H1 (cell line): ENCODE results near the gene SCAMP3. TPM values are rescaled to one million over a fixed set of nuclear protein-coding genes. Genes with fewer than 3 reads are reported as not detected.
A peak's percentile ranks its signal among the peaks of the same experiment; 100 is the strongest.

Experiments used
- CTCF ChIA-PET: fragments of 300-600 bp; sonication (Branson Sonifier 250); formaldehyde crosslinking; loops from one replicate; lab custom pipeline; 2021; ENCODE audit not compliant: partially characterized antibody; lab: Charles Lee
- POLR2A ChIA-PET: fragments of 300-600 bp; sonication (Branson Sonifier 250); formaldehyde crosslinking; loops from one replicate; lab custom pipeline; 2021; ENCODE audit warnings: inconsistent platforms; ENCODE audit not compliant: partially characterized antibody; lab: Charles Lee
- DNase-seq, 2 experiments: peaks; one replicate each; pipeline versions ENCODE4 v3.0.0 to v3.0.0-alpha.2; 2010 to 2022; ENCODE audit warnings: low spot score in 2 of 2, low read depth in 1 of 2, mixed read lengths in 1 of 2
- FAIRE-seq: peaks from 2 replicates; lab custom pipeline; 2011; peaks lifted over from hg19 to GRCh38; lab: Jason Lieb, UNC
- H2AFZ ChIP-seq: 2 replicates; pipeline ENCODE4 v1.8.1; 2012; ENCODE audit warnings: low read length, inconsistent platforms
- H2AK5ac ChIP-seq: 2 replicates; pipeline ENCODE4 v1.6.1; 2013; ENCODE audit warnings: low read depth, low read length
- H2BK120ac ChIP-seq: replicated peaks from 2 replicates; pipeline ENCODE3; 2013; ENCODE audit warnings: low read depth, low read length, inconsistent platforms
- H2BK12ac ChIP-seq: 2 replicates; pipeline ENCODE4 v1.6.1; 2013; ENCODE audit warnings: low read depth, low read length
- H2BK15ac ChIP-seq: 2 replicates; pipeline ENCODE4 v1.6.1; 2013; ENCODE audit warnings: low read length
- H2BK20ac ChIP-seq: 2 replicates; pipeline ENCODE4 v1.6.1; 2013; ENCODE audit warnings: low read length
- H2BK5ac ChIP-seq: 2 replicates; pipeline ENCODE4 v1.6.1; 2013; ENCODE audit warnings: low read depth, low read length
- H3K14ac ChIP-seq: 2 replicates; pipeline ENCODE4 v1.6.1; 2013; ENCODE audit warnings: inconsistent platforms; ENCODE audit not compliant: insufficient read length
- H3K18ac ChIP-seq: 2 replicates; pipeline ENCODE4 v1.6.1; 2013; ENCODE audit warnings: low read length; ENCODE audit errors: extremely low read depth
- H3K23ac ChIP-seq: 2 replicates; pipeline ENCODE4 v1.6.1; 2013; ENCODE audit warnings: inconsistent platforms; ENCODE audit not compliant: insufficient read length
- H3K23me2 ChIP-seq: 2 replicates; pipeline ENCODE4 v1.6.1; 2013; ENCODE audit warnings: low read depth, low read length
- H3K27ac ChIP-seq: 2 replicates; pipeline ENCODE4 v1.6.1; 2011; ENCODE audit warnings: low read depth, low read length, inconsistent platforms
- H3K27me3 ChIP-seq, 4 experiments: replicated peaks in 1 of 4; 1 replicate in 1 of 4; 2 replicates in 3 of 4; pipeline versions ENCODE4 v1.6.1 to v1.8.1; 2011 to 2013; ENCODE audit warnings: low read length in 3 of 4, mild to moderate bottlenecking in 3 of 4, inconsistent platforms in 2 of 4, mixed read lengths in 2 of 4, moderate library complexity in 1 of 4; ENCODE audit not compliant: control insufficient read depth in 3 of 4, insufficient read depth in 3 of 4; ENCODE audit errors: extremely low read depth in 1 of 4
- H3K36me3 ChIP-seq, 4 experiments: 2 replicates each; pipeline versions ENCODE4 v1.6.1 to v1.8.1; 2011 to 2013; ENCODE audit warnings: mild to moderate bottlenecking in 4 of 4, low read length in 3 of 4, moderate library complexity in 2 of 4, control low read depth in 1 of 4, inconsistent platforms in 1 of 4; ENCODE audit not compliant: insufficient read depth in 4 of 4, control insufficient read depth in 2 of 4
- H3K4ac ChIP-seq: replicated peaks from 2 replicates; pipeline ENCODE3; 2013; ENCODE audit warnings: low read length, low read depth, mixed read lengths, inconsistent platforms; ENCODE audit not compliant: insufficient read length
- H3K4me1 ChIP-seq, 4 experiments: replicated peaks in 1 of 4; 1 replicate in 1 of 4; 2 replicates in 3 of 4; pipeline versions ENCODE4 v1.6.1 to v1.8.1; 2011 to 2013; ENCODE audit warnings: low read length in 3 of 4, inconsistent platforms in 2 of 4, mixed read lengths in 1 of 4; ENCODE audit not compliant: insufficient read depth in 4 of 4, control insufficient read depth in 3 of 4
- H3K4me2 ChIP-seq, 2 experiments: 2 replicates each; pipeline versions ENCODE4 v1.6.1 to v1.8.1; 2011 to 2013; ENCODE audit warnings: low read depth in 2 of 2, low read length in 2 of 2, control low read depth in 1 of 2, inconsistent platforms in 1 of 2, mild to moderate bottlenecking in 1 of 2; ENCODE audit not compliant: insufficient read depth in 1 of 2
- H3K4me3 ChIP-seq, 4 experiments: fragments of 200-600, 300-600 bp in 1 of 4; sonication (generic), shearing (Covaris generic), sonication (Bioruptor Twin) in 1 of 4; 2 replicates each; pipeline versions ENCODE4 v1.5.1 to v1.8.1; 2011 to 2016; ENCODE audit warnings: low read length in 4 of 4, low read depth in 3 of 4, control low read depth in 2 of 4, inconsistent platforms in 2 of 4, mild to moderate bottlenecking in 2 of 4, mixed read lengths in 1 of 4, moderate library complexity in 1 of 4; ENCODE audit not compliant: insufficient read depth in 2 of 4; ENCODE audit errors: extremely low read depth in 1 of 4
- H3K56ac ChIP-seq: replicated peaks from 2 replicates; pipeline ENCODE3; 2013; ENCODE audit warnings: low read depth, mild to moderate bottlenecking, mixed read lengths, low read length, inconsistent platforms; ENCODE audit not compliant: insufficient read length
- H3K79me1 ChIP-seq: 2 replicates; pipeline ENCODE4 v1.6.1; 2013; ENCODE audit warnings: low read depth, low read length, control low read depth
- H3K79me2 ChIP-seq, 2 experiments: 2 replicates each; pipeline versions ENCODE4 v1.6.1 to v1.8.1; 2012 to 2013; ENCODE audit warnings: low read length in 2 of 2, mild to moderate bottlenecking in 2 of 2, inconsistent platforms in 1 of 2; ENCODE audit not compliant: insufficient read depth in 2 of 2, control insufficient read depth in 1 of 2
- H3K9ac ChIP-seq, 4 experiments: replicated peaks in 1 of 4; 1 replicate in 1 of 4; 2 replicates in 3 of 4; pipeline versions ENCODE4 v1.6.1 to v1.8.1; 2011 to 2013; ENCODE audit warnings: low read depth in 3 of 4, low read length in 3 of 4, control low read depth in 2 of 4, mild to moderate bottlenecking in 2 of 4, moderate library complexity in 2 of 4, inconsistent platforms in 1 of 4; ENCODE audit errors: extremely low read depth in 1 of 4
- H3K9me3 ChIP-seq, 2 experiments: 2 replicates each; pipeline versions ENCODE4 v1.6.1 to v1.8.1; 2012 to 2013; ENCODE audit warnings: mild to moderate bottlenecking in 2 of 2, moderate library complexity in 2 of 2, control low read depth in 1 of 2, inconsistent platforms in 1 of 2, low read depth in 1 of 2, low read length in 1 of 2, mixed read lengths in 1 of 2; ENCODE audit not compliant: insufficient read depth in 2 of 2
- H4K20me1 ChIP-seq, 2 experiments: replicated peaks in 1 of 2; 2 replicates each; pipeline versions ENCODE3 to v1.8.1; 2011 to 2013; ENCODE audit warnings: inconsistent platforms in 2 of 2, low read length in 2 of 2, mild to moderate bottlenecking in 1 of 2; ENCODE audit not compliant: insufficient read depth in 2 of 2, control insufficient read depth in 1 of 2
- H4K5ac ChIP-seq: 2 replicates; pipeline ENCODE4 v1.6.1; 2013; ENCODE audit warnings: low read length, low read depth, mixed read lengths, inconsistent platforms; ENCODE audit not compliant: insufficient read length
- H4K8ac ChIP-seq: 2 replicates; pipeline ENCODE4 v1.8.0; 2013; ENCODE audit warnings: mild to moderate bottlenecking, moderate library complexity, low read length, inconsistent platforms; ENCODE audit not compliant: insufficient read depth; ENCODE audit errors: extremely low read depth
- H4K91ac ChIP-seq: replicated peaks from 2 replicates; pipeline ENCODE3; 2013; ENCODE audit warnings: low read length, mixed read lengths, inconsistent platforms; ENCODE audit not compliant: insufficient read length
- ATF2 ChIP-seq: IDR thresholded peaks from 2 replicates; pipeline ENCODE4 v1.6.1; 2012; ENCODE audit warnings: low read length, inconsistent platforms
- BACH1 ChIP-seq: IDR thresholded peaks from 2 replicates; pipeline ENCODE4 v1.6.1; 2012; ENCODE audit warnings: low read length, improper control_type of control experiment
- EGR1 ChIP-seq: IDR thresholded peaks from 2 replicates; pipeline ENCODE4 v1.6.1; 2011; ENCODE audit warnings: low read depth, low read length, borderline replicate concordance
- EP300 ChIP-seq, 2 experiments: IDR thresholded peaks; 1 replicate in 1 of 2; 2 replicates in 1 of 2; pipeline ENCODE4 v1.6.1; 2011 to 2012; ENCODE audit warnings: low read depth in 2 of 2, low read length in 2 of 2, mild to moderate bottlenecking in 2 of 2, borderline replicate concordance in 1 of 2, inconsistent platforms in 1 of 2, moderate library complexity in 1 of 2
- GABPA ChIP-seq: IDR thresholded peaks from 2 replicates; pipeline ENCODE4 v1.6.1; 2011; ENCODE audit warnings: mild to moderate bottlenecking, low read length, moderate library complexity, borderline replicate concordance; ENCODE audit not compliant: insufficient read depth
- JUND ChIP-seq: IDR thresholded peaks from 2 replicates; pipeline ENCODE4 v1.6.1; 2011; ENCODE audit warnings: mild to moderate bottlenecking, improper control_type of control experiment, low read length
- KDM4A ChIP-seq: IDR thresholded peaks from one replicate; pipeline ENCODE4 v1.7.1; 2012; ENCODE audit warnings: low read depth, mild to moderate bottlenecking, moderate library complexity, low read length, inconsistent platforms; ENCODE audit not compliant: severe bottlenecking
- NANOG ChIP-seq: IDR thresholded peaks from 2 replicates; pipeline ENCODE4 v1.6.1; 2011; ENCODE audit warnings: low read length, low read depth, mild to moderate bottlenecking, inconsistent platforms; ENCODE audit not compliant: insufficient read depth, poor library complexity, severe bottlenecking
- RFX5 ChIP-seq: IDR thresholded peaks from 2 replicates; pipeline ENCODE4 v1.6.1; 2011; ENCODE audit warnings: low read depth, low read length, improper control_type of control experiment, borderline replicate concordance
- TAF1 ChIP-seq: IDR thresholded peaks from 2 replicates; pipeline ENCODE4 v1.6.1; 2011; ENCODE audit warnings: mild to moderate bottlenecking, low read depth, low read length
- TCF12 ChIP-seq: IDR thresholded peaks from 2 replicates; pipeline ENCODE4 v1.6.1; 2011; ENCODE audit warnings: low read depth, mild to moderate bottlenecking, low read length
- WGBS, 2 experiments: shearing (Covaris generic) in 1 of 2; methylation state at CpG; one replicate each; pipeline versions ENCODE4 v1.1.6 to v1.1.7; 2013 to 2015; ENCODE audit warnings: low lambda C conversion rate in 2 of 2, mixed read lengths in 2 of 2, inconsistent platforms in 1 of 2, low coverage in 1 of 2, missing lambda C conversion rate in 1 of 2; ENCODE audit not compliant: insufficient replicate concordance in 2 of 2, insufficient coverage in 1 of 2, insufficient read length in 1 of 2; ENCODE audit errors: extremely low coverage in 1 of 2, missing lambda C conversion rate in 1 of 2; 5-methylcytosine and 5-hydroxymethylcytosine counted together
- polyA plus RNA-seq, 7 experiments: library from polyadenylated mRNA; depleted of rRNA in 3 of 7; stranded (reverse) in 5 of 7; unstranded in 2 of 7; fragments of >200 nt in 5 of 7; fragments of 200-250 nt in 2 of 7; gene quantifications; 1 replicate in 5 of 7; 2 replicates in 1 of 7; 4 replicates in 1 of 7; pipeline versions ENCODE4 v1.2.1 to v1.2.3, GENCODE V29; 2011 to 2013; ENCODE audit warnings: missing spikeins in 2 of 7, mixed read lengths in 2 of 7
- total RNA-seq: library from RNA; stranded (reverse); fragmentation: NEBNext Ultra II Directional; extraction: Animal tissue kit (Norgen Biotek cat#: 25700); gene quantifications from 2 replicates; pipeline ENCODE4 v1.2.1, GENCODE V29; 2021

Gene SCAMP3
- total and polyA plus RNA-seq, 2 of the 8 experiments (the other 6 are each of a cell fraction or from before 2014, with no cell fraction given): 48.9 to 143 TPM

GRCh38 chr1:155250246-155250632 is 11.9 kb downstream of the SCAMP3 start:
- WGBS, 2 experiments: 57% methylated on average over 8 of the region's 28 CpGs; no CpG with 5 or more reads in 1 of the 2 experiments
- no peak overlapping the region; a peak in 1 of 7 replicates for H3K9ac ChIP-seq
- no peak overlapping the region; the same call in 1 of the 2 replicates for H2BK12ac ChIP-seq
- H3K4me1 ChIP-seq: peaks cover 0 to 19% (median 12%) of the 10 kb centered on the region in 4 experiments; a peak in 6 of 7 replicates
- H3K18ac ChIP-seq: peak overlapping the region; percentile 17; the same call in 1 of the 2 replicates
- no peak overlapping the region for H3K23ac ChIP-seq
- H2AK5ac ChIP-seq: no peak overlapping the region
- no peak overlapping the region for H3K14ac ChIP-seq
- H4K91ac ChIP-seq: peak overlapping the region; percentile 60
- FAIRE-seq: no peak
- H4K8ac ChIP-seq: peak overlapping the region; percentile 92
- H2AFZ ChIP-seq: no peak overlapping the region
- no peak overlapping the region for H2BK5ac ChIP-seq
- H3K4me2 ChIP-seq: peak overlapping the region; percentile 0 to 91; a peak in 3 of 4 replicates
- POLR2A ChIA-PET: interaction anchor here (0.6 to 7.1 kb wide), 22 partner anchors 11 to 1411 kb away, joined by 3 to 48 read pairs (median 5); partner anchors contain the start of genes CLK2, FDPS, HCN3 and RUSC1
- H3K36me3 ChIP-seq: peaks cover 0 to 9% (median 2%) of the 10 kb centered on the region in 4 experiments; a peak in 2 of 8 replicates
- H3K27ac ChIP-seq: no peak overlapping the region
- peaks cover 8% of the 10 kb centered on the region; the same call in 1 of the 2 replicates for H3K23me2 ChIP-seq
- H2BK15ac ChIP-seq: 0 out of 2 replicates have a peak overlapping the region, but pooled peaks have one; percentile 90
- no peak overlapping the region for H3K4ac ChIP-seq
- peak overlapping the region; percentile 11 to 64 (median 58) for H3K4me3 ChIP-seq
- no peak overlapping the region for H2BK120ac ChIP-seq
- no peaks in the 10 kb centered on the region for H3K9me3 ChIP-seq
- 0 out of 4 replicates have a peak, but pooled peaks cover 0 to 3% of the 10 kb centered on the region in 2 experiments for H3K79me2 ChIP-seq
- no peak overlapping the region for H3K56ac ChIP-seq
- H3K27me3 ChIP-seq: peaks cover 0 to 9% (median 4%) of the 10 kb centered on the region in 4 experiments; a peak in 2 of 7 replicates
- H4K5ac ChIP-seq: peak overlapping the region; percentile 47
- H2BK20ac ChIP-seq: no peak overlapping the region
- no peaks in the 10 kb centered on the region for H3K79me1 ChIP-seq
- no peak for DNase-seq
- peaks cover 0 to 5% of the 10 kb centered on the region in 2 experiments for H4K20me1 ChIP-seq
- CTCF ChIA-PET: interaction anchor here (0.6 to 15.2 kb wide), 56 partner anchors 9 to 868 kb away, joined by 3 to 227 read pairs (median 6); partner anchors contain the start of genes ASH1L, CLK2, FDPS and HCN3
- TF ChIP-seq NANOG (no peak), EGR1 (no peak), GABPA (no peak), TAF1 (no peak), BACH1 (no peak), JUND (no peak), RFX5 (no peak), EP300 (IDR thresholded peaks at IDR 0.05; ENCODE audit: borderline replicate concordance in 1 of 2, low read depth in 2 of 2, low read length in 2 of 2) (no peak), KDM4A (no peak), TCF12 (no peak), ATF2 (no peak)
